ENCODE results near the gene DNASE2B.

The DNASE2B gene

DNA sequence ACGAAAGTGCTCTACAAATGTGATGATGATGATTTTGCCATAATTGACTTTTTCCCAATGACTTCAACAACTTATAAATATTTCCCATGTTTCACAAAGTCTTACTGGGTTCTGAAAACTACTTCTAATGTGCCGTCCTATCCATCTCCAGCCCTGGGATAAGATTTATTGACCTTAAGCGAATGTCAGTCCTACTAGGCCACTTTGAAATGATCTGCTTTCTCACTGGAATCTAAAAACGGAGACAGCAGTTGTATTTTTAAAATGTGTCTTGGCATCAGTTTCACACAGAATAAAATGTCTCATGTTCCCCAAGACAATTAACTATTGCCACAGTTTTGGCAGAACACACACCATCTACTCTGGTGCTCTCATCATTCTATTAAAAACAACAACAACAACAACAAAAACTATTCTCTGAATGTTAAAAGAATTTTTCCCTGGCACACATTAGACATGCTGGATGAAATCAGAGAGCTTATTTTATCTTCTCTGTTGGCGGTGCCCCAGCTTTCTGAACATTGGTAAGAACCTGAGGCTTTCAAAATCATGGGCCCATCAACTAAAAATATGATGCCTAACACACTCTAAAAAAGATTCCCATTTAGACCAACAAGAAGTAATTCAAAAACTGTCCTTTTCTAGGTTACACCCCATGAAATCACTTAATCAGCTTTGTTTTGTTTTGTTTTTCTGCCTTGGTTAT is 23.1 kb upstream of the DNASE2B start:
- no peak for DNase-seq (ENCODE audit: low spot score)

DNA sequence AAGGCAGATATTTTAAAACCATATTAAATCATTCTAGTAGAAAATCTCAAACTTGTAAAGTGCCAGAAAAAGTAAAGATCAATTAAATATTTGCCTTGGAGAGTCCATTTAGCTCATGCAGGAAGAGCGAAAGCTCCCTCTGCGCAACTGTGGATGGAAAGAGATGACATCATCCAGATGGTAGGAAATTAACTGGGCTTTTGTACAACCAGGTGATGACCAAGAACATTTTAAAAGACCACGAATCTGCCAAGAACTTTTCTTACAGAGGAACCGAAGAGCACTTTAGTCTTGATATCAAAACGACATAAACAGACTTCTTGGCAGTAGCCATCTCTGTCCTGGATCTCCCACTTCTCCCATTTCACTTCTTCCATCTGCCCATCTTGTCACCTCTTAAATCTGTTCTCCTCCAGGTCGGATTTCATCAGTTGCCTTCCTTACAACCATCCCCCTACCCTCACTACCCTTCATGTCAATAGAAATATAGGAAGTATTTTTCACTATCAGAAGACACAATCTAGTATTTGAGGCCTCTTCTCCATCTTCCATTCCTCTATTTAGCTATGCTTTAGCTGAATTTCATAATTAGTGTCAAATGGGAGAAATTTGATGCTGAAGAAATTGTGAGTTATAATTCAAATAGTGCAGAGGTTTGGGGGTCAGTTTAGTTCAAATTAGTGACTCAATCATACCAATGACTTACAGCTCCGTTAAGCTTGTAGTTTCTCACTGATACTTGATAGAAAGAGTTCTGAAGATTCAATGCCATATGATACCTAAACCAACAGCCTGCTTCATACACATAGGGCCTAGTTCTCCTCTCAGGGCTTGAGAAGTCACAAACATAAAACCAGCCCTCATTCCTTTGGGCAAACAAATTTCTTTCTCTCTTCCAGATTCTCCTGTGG is 22.0 kb upstream of the DNASE2B start:
- no peak for DNase-seq (ENCODE audit: low spot score)

DNA sequence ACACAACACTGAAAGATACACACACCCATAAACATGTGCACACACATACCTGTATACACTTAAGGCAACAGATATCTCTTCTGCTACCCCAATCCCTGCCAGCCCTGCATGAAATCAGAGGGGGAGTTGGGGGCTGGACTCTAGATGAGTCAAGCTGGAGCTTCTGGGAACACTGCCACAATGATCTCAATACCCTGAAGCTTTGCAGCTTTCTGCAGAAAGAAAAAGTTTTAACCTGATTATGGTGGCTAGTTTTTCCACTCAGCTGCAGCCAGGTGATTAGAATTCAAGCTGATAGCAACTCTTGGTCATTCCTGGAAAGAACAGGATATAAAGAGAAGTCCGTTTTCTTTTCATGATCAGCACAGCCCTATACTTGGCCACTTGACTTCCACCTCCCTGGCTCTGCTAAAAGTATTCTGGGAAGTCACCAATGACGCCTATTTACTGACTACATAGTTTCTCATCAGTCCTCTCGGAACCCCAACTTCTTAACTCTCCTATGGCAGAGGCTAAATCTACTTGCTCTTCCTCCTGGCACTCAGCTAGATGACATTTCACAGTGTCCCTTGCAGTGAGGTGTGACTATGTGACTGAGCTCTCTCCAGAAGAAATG is 20.7 kb upstream of the DNASE2B start:
- DNase-seq (ENCODE audit: low spot score) = no peak

DNA sequence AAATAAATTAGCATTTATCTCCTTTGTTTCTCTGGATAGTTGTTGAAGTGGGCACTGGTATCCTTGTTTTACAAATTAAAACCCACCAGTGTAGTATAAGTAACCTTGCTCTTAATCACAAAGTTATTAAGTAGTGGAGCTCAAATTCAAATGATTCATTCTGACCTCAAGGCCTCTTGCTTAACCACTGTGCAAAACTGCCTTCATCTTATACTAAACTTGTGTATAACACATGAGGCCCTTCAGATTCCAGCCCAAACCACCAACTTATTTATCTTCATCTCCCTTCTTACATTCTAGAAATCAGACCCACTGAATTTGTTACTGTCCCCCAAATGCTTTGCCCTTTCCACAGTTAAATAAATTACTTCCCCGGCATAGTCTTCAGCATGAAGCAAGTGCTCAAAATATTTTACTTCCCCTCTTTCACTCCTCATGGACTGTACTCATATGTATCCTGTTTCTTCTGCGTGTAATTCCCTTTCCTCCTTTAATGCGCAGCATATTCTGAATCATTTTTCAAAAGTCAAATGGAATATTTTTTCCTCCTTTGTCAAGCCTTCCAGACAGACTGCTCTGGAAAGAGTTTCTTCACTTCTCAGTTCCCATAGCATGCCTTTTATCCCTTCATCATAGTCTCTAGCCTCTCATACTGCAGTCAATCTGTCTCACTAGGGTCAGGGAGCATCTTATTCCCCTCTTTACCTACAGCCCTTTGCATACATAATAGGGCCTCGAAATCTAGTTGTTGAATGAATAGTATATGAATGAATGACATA is 19.0 kb upstream of the DNASE2B start:
- DNase-seq (ENCODE audit: low spot score) = no peak

DNA sequence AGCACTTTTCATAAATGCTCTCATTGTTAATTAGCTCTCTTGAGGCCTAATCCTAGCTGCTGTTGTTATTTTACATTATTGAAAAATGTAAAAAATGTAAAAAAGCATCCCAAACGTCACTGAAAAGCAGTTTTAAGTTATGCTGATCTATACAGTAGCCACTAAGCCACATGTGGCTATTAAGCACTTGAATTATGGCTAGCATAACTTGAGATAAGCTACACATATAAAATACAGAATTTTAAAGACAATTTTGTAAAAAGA is 18.4 kb upstream of the DNASE2B start:
- DNase-seq (ENCODE audit: low spot score) = no peak

DNA sequence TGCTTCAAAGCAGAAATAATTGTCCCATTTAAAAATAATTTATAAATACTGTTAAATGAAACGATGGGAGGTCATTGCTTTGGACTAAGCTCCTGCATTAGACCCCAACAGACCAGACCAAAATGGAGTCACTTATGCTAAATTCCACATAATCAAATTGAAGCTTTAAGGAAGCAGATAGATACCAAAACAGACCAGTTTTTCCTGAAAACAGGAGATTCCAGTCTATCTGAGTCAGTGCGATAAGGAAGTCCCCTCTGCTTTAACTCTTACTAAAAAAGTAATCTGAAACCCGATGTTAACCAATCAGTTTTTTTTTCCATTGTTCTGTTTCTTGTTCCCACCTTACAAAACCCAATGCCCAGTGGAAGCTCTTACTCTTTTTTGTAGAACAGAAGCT is 16.2 kb upstream of the DNASE2B start:
- no peak for DNase-seq (ENCODE audit: low spot score)

DNA sequence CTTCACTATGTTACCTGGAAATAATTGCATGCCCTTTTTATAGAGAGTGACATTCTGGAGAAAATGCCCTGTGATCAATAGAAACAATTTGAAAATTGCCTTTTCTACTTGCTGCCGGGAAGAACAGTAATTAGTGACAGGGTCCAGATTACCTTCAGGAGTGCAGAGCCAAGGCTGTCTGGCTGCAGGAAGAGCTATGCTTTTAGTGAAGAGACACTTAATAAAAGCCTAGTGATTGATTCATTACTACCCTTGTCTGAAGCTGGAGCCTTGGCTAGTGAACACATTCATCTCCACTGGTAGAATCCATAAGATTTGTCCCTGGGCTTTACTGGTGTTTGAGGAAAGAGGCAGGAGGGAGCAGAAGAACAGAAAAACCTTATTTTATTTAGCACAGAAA is 12.9 kb upstream of the DNASE2B start:
- DNase-seq (ENCODE audit: low spot score) = no peak

DNA sequence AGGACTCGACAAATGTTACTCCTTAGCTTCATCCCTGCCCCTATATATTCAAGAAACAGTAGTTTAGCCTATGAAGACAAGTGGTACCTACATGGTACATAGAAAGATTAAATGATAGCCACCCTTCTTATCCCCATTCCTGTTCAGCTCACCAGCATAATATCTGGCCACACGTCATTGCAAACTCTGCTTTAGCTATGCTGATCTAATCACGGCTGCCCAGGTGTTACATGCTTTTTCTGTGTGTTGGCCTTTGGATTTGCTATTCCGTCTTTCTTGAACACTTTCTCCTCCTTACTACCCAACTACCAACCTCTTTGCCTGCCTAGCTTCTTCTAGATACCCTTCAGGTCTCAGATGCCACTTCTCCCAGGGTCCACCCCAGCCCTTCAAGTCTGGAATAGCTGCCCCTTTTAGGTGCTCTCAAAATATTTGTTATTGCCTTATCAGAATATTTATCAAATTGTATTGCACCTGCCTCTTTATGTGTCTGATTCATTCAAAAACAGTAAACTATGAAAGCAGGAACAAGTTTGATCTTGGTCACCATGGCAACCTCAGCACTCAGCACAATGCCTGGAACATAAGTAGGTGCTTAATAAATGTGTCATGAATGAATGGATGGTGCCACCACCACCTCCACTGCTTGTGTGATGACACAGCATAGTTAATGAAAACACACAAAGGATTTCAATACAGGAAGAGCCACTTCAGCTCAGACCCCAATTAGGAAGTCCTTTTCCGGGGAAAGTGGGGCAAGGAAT is 11.4 kb upstream of the DNASE2B start:
- DNase-seq (ENCODE audit: low spot score) = no peak

DNA sequence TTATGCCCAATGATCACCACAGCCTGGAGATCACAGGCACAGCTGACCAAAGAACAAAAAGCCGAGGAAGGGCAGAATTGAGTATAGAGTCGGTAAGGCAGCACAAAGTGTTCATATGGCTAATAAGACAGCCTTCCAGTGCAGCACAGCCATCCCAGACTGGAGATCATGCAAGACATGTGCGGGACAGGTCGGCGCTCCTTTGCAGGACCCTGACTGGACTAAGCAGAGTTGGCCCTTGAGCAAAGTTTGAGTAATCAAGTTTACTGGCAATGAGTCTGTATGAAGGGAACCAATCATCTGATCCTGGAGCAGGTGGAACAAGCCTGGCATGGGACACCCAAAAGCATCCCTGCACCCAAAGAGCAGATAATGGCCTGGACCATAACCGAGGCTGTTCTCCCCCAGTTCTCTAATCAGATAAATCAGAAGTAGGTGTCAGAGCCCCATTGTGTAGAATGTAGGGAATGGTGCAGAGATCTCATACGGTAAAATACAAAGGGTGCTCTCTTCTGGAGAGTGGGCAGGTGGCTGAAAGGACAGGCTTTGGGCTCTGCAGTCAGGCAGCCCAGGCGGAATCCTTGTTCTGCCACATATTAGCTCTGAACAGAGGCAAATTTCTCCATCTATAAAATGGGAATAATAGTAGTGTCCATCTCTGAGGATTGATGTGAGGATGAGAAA is 10.7 kb upstream of the DNASE2B start:
- DNase-seq (ENCODE audit: low spot score) = no peak

DNA sequence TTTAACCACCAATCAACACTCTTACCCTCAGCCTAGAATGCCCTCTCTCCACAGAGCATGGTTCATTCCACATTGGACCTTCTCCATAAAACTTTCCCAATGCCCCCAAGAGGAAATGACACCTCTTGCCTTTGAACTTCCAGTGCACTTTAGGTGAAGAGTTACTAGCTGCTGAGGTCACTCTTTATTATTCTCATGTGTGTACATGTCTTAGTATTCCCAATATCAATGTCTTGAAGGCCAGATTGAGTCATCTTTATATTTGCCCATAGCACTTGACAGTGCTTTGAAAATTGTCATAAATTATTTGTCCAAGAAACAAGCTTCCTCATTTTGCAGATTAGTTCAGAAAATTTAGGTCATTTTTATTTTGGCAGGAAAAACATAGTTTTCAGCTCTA is 8.1 kb upstream of the DNASE2B start:
- DNase-seq (ENCODE audit: low spot score) = no peak

DNA sequence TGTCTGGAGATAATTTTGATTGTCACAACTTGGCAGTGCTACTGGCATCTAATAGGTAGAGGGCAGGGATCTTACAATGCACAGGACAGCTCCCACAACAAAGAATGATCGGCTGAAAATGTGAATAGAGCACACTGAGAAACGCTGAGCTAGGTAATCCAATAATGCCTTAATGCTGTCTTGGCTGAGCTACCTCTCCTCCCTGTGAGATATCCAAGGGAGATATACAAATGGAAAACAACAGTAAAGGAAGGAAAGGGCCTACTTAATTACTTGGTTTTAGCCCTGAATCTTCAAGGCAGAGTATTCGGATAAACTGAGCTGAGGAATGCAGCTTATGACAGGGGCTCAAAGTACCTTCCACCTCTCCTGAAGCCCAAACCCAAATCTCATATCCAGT is 2.9 kb downstream of the DNASE2B start:
- DNase-seq (ENCODE audit: low spot score) = no peak

DNA sequence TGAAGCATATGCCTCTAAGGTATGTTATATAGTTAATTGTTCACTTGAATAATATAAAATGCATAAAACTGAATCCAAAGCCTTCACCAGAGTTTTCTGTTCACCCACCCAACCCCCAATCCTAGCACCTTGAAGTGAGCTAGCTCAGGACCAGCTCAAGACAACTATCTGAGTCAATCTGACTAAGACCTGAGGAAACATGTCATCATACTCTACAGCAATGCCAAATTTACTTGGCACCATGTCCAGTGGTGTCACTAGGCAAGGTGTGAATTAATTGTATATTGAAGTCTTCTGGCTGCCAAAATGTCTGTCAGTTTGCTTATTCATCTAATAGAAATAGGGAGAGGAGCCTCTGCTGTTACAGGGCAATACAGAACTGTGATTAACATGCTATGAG is 3.8 kb downstream of the DNASE2B start:
- DNase-seq (ENCODE audit: low spot score) = no peak

DNA sequence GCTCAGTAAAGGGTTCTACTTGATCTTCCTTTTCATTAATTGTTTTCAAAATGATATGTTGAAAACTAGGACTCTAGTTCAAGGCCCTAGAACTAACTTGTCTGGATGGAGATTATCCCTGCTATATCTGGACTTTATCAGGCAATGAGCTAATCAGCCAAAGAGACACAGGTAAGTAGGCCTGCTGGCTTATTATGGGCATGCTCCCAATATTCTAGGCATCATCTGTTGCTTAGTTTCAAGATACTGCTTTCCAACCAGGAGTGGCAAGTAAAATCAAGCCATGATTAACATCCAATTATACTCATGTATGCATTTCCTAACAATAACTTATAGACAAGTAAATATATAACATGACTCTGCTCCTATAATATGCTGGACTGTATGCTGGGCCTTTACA is 4.2 kb downstream of the DNASE2B start:
- DNase-seq (ENCODE audit: low spot score) = no peak

DNA sequence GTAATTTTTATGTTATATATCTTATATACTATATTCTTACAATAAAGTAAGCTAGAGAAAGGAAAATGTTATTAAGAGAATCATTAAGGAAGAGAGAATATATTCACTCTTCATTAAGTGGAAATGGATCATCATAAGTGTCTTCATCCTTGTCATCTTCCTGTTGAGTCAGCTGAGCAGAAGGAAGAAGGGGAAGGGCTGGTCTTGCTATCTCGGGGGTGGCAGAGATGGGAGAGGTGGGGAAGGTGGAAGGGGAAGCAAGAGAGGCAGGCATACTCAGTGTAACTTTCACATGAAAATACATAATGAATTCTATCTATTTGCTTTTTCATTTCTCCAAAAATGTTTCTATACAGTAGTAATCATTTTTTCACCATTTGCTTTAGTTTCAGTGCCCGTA is 5.1 kb downstream of the DNASE2B start:
- no peak for DNase-seq (ENCODE audit: low spot score)

DNA sequence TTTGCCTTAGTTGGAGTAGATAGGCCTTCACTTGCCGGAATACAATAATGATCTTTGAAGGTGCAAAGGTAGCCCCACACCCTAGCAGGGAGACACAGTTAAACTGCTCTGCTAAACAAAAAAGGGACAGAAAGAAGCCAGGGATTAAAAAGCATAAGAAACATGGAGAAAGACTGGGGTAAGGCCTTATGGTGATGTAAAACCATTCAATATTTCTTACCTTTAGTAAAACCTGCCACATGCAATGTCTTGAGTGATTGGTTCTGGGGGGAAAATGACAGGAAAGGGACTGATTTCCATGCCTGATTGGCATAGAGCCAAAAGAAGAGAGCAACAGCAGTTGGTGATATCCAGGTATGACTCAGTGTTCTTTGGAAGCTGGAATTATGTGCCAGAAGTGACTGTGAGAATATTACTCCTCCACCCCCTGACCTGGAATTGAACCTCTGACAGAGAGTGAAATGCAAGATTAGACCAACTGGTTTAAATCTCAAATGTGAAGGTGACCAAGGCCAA is 8.1 kb downstream of the DNASE2B start:
- no peak for DNase-seq (ENCODE audit: low spot score)

DNA sequence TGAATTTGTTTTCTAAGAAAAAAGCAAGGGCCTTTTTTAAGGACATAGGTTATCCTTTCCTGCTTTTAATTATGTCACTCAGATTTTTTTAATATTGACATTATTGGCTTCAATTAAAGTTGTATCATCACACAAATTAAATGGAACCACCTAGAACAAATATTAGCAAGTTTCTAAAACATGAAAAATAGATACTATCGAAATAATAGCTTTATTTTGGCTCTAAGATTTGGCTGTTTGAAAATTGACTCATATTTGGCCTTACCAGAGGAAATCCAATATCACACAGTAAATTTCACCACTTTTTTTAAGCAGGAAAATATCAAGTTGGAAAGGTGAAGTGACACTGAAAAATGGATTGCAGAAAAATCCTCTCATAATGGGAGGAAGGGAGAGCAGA is 9.2 kb downstream of the DNASE2B start:
- no peak for DNase-seq (ENCODE audit: low spot score)

DNA sequence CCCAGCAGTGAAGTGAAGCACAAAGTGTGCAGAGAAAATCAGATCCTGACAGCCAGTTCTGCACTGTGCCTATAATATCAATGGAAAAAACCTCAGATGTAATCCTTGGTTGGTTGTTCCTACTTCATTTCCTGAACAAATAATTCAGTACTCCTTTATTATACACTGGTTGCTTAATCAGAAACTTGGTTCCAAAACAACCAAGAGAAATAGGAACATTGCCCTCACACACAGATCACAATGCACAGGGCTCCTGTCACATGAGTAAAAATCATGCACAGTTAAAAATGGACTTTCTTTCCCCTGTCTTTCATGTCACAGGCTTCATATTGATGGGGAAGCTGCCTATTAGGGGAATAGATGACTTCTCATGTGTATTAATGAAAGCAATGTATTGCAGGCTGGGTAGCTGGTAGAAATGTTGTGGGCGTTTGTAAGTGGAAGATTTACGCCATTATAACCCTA is 9.7 kb downstream of the DNASE2B start:
- no peak for DNase-seq (ENCODE audit: low spot score)

DNA sequence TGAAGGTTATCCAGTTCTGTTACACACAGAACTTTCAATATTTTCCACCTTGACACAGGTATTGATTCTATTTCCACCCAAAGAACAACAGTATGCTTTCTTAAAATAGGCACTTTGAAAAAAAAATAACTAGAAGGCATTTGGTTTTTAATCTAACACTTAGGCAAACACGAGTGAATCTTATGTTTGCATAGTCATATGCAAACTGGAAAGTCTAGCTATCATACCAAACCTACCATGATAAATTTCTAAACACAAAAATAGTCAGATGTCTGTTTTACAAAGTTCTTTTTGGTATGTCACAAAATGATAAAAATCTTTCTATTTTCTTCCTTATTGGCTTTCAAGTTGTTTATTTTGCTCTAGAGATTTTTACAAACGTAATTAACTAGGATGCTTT is 11.6 kb downstream of the DNASE2B start:
- DNase-seq (ENCODE audit: low spot score) = no peak

DNA sequence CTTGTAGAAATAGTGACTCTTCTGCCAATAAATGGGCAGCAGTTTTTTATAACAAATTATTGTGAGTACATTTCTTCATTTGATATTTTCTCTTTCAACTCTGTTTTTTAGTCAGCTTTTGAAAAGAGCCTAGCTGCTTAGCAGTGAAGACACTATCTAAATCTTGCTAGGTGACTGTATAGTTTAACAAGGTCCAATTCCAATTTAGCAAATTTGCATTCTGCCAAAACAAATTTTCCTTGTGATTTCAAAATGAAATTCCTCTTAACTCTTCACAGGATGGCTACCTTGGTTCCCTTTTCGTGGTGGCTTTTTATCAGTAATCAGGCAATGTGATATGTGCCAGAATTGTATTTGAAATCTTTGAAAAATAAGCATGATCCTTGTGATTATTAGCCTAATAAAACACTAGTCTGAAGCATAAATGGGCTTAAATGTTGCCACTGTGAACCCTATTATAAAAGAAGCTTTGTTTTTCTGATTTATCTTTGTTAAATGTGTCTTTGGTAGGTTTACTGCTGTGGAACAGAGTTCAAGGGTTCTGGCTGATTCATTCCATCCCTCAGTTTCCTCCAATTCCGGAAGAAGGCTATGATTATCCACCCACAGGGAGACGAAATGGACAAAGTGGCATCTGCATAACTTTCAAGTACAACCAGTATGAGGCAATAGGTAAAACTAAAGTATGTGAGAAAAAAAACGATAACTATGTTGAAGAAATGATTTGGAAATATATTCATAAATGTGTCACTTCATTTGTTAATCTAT is 12.2 kb downstream of the DNASE2B start:
- DNase-seq (ENCODE audit: low spot score) = no peak

DNA sequence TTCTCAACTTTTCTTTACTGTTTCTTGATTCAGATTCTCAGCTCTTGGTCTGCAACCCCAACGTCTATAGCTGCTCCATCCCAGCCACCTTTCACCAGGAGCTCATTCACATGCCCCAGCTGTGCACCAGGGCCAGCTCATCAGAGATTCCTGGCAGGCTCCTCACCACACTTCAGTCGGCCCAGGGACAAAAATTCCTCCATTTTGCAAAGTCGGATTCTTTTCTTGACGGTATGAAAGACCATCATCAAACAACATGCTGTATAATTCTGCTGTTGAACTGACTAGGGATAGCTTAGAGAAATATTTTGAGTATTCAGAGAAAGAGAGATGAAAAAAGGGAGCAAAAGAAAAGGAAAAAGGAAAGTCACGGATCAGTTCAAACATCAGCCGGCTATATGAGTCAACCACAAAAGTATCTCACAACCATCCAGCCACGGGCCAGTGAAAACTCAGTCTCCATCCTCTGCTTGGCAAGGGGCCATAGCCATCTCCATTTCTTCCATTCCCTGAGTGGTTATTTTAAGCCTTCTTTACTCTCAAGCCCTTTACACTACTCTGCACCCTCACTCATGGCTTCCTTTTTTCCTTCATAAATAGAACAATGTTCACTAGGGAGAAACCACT is 14.1 kb downstream of the DNASE2B start:
- DNase-seq (ENCODE audit: low spot score) = no peak
